SK-N-SH (cell line): ENCODE measurements around the gene ITGB6.

Experiments used
- CTCF ChIP-seq: fragments of 200-600 bp; sonication (generic); IDR thresholded peaks from 2 replicates; pipeline ENCODE4 v1.6.1; 2017; ENCODE audit warnings: antibody characterized with exemption, mild to moderate bottlenecking, moderate library complexity
- NRF1 ChIP-seq: IDR thresholded peaks from 2 replicates; pipeline ENCODE4 v1.6.1; 2012; ENCODE audit warnings: low read depth, mild to moderate bottlenecking, low read length
- POLR2AphosphoS5 ChIP-seq: IDR thresholded peaks from 2 replicates; pipeline ENCODE4 v1.6.1; 2012; ENCODE audit warnings: low read depth, low read length
- SMC3 ChIP-seq: IDR thresholded peaks from 2 replicates; pipeline ENCODE4 v1.6.1; 2012; ENCODE audit warnings: low read depth, low read length, improper control_type of control experiment

GRCh38 chr2:160224060-160224459 lies 24.0 kb upstream of the ITGB6 start:
- no peak for TF ChIP-seq NRF1
- TF ChIP-seq SMC3: no peak
- no peak for TF ChIP-seq POLR2AphosphoS5
- no peak for TF ChIP-seq CTCF
